HCT116 (cell line): ENCODE measurements around the gene CES3.

Experiments
- ELF1 ChIP-seq: IDR thresholded peaks from 2 replicates; pipeline ENCODE4 v1.6.1; 2012; ENCODE audit warnings: low read depth, borderline replicate concordance
- EZH2 ChIP-seq: fragments of 200-600 bp; sonication (generic); IDR thresholded peaks from 2 replicates; pipeline ENCODE4 v1.6.1; 2017; ENCODE audit warnings: antibody characterized with exemption, mixed run types
- SIN3A ChIP-seq: IDR thresholded peaks from 2 replicates; pipeline ENCODE4 v1.6.1; 2012; ENCODE audit warnings: low read depth
- YY1 ChIP-seq: IDR thresholded peaks from 2 replicates; pipeline ENCODE4 v1.6.1; 2011; ENCODE audit warnings: low read length, low read depth, moderate library complexity, mild to moderate bottlenecking; ENCODE audit not compliant: insufficient replicate concordance; ENCODE audit errors: extremely low read depth
- TF ChIP-seq, protein P1 (sequence below), 3 experiments: fragments of 200-600 bp in 1 of 3; sonication (generic) in 1 of 3; IDR thresholded peaks in 2 of 3; conservative IDR thresholded peaks in 1 of 3; 2 replicates each; pipeline ENCODE4 v1.5.1; 2012 to 2017; ENCODE audit warnings: low read depth in 2 of 3, low read length in 2 of 3, antibody characterized with exemption in 1 of 3, borderline replicate concordance in 1 of 3, control low read depth in 1 of 3, mild to moderate bottlenecking in 1 of 3, mixed read lengths in 1 of 3, mixed run types in 1 of 3, moderate library complexity in 1 of 3; ENCODE audit not compliant: insufficient read depth in 1 of 3

DNA sequence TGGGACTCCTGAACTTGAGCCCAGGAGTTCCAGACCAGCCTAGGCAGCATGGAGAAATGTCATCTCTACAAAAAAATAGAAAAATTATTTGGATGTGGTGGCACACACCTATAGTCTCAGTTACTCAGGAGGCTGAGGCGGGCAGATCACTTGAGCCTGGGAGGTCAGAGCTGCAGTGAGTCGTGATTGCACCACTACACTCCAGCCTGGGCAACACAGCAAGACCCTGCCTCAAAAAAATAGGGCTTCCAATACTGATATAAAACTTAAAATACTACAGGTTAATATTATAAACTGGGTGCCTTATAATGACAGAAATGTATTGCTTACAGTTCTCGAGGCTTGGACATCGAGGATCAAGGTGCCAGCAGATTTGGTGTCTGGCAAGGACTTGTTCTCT, 15.1 kb upstream of the CES3 start:
- TF ChIP-seq, protein P1, sequence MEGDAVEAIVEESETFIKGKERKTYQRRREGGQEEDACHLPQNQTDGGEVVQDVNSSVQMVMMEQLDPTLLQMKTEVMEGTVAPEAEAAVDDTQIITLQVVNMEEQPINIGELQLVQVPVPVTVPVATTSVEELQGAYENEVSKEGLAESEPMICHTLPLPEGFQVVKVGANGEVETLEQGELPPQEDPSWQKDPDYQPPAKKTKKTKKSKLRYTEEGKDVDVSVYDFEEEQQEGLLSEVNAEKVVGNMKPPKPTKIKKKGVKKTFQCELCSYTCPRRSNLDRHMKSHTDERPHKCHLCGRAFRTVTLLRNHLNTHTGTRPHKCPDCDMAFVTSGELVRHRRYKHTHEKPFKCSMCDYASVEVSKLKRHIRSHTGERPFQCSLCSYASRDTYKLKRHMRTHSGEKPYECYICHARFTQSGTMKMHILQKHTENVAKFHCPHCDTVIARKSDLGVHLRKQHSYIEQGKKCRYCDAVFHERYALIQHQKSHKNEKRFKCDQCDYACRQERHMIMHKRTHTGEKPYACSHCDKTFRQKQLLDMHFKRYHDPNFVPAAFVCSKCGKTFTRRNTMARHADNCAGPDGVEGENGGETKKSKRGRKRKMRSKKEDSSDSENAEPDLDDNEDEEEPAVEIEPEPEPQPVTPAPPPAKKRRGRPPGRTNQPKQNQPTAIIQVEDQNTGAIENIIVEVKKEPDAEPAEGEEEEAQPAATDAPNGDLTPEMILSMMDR (IDR thresholded peaks at IDR 0.05 in 2 of 3, conservative IDR thresholded peaks at IDR 0.05 in 1 of 3; ENCODE audit: borderline replicate concordance in 1 of 3, insufficient read depth in 1 of 3, low read depth in 2 of 3, low read length in 2 of 3) = no peak
- TF ChIP-seq YY1 (no peak), EZH2 (no peak), ELF1 (no peak), SIN3A (no peak)
